Endodermal cell (in vitro differentiated cells): ENCODE data around the gene CDC6. TPM values are rescaled to one million over a fixed set of nuclear protein-coding genes. Genes with fewer than 3 reads are reported as not detected.

Experiments
- DNase-seq: peaks from one replicate; pipeline ENCODE4 v3.0.0-alpha.2; 2017
- H3K27ac ChIP-seq: 2 replicates; pipeline ENCODE4 v1.5.1; 2013; ENCODE audit warnings: mild to moderate bottlenecking, low read depth, low read length, moderate library complexity
- H3K27me3 ChIP-seq: 2 replicates; pipeline ENCODE4 v1.6.1; 2013; ENCODE audit warnings: mild to moderate bottlenecking, low read length, moderate library complexity; ENCODE audit not compliant: insufficient read depth, control insufficient read depth, poor library complexity, severe bottlenecking
- H3K36me3 ChIP-seq: 2 replicates; pipeline ENCODE4 v1.7.0; 2013; ENCODE audit warnings: mild to moderate bottlenecking, low read length, moderate library complexity; ENCODE audit not compliant: control insufficient read depth, insufficient read depth
- H3K4me1 ChIP-seq: one replicate; pipeline ENCODE4 v1.7.0; 2013; ENCODE audit warnings: low read length; ENCODE audit not compliant: control insufficient read depth, insufficient read depth
- H3K4me3 ChIP-seq: 2 replicates; pipeline ENCODE4 v1.5.1; 2013; ENCODE audit warnings: mild to moderate bottlenecking, low read length, moderate library complexity
- H3K9ac ChIP-seq: 2 replicates; pipeline ENCODE4 v1.6.1; 2013; ENCODE audit warnings: mild to moderate bottlenecking, low read length, moderate library complexity; ENCODE audit not compliant: poor library complexity, severe bottlenecking; ENCODE audit errors: extremely low read depth
- H3K9me3 ChIP-seq: 2 replicates; pipeline ENCODE4 v1.6.1; 2013; ENCODE audit warnings: mild to moderate bottlenecking, low read length, moderate library complexity; ENCODE audit not compliant: control insufficient read depth
- H3K27ac Mint-ChIP-seq: 2 replicates; pipeline ENCODE4 v1.8.0; 2020; ENCODE audit warnings: mixed read lengths
- H3K27me3 Mint-ChIP-seq: 2 replicates; pipeline ENCODE4 v1.8.0; 2021; ENCODE audit warnings: mild to moderate bottlenecking, mixed read lengths; ENCODE audit not compliant: insufficient read depth
- H3K36me3 Mint-ChIP-seq: 2 replicates; pipeline ENCODE4 v1.8.0; 2020; ENCODE audit warnings: low read depth, mixed read lengths
- H3K4me1 Mint-ChIP-seq: 2 replicates; pipeline ENCODE4 v1.8.0; 2020; ENCODE audit warnings: mixed read lengths
- H3K4me3 Mint-ChIP-seq: 2 replicates; pipeline ENCODE4 v1.8.0; 2020; ENCODE audit warnings: mild to moderate bottlenecking, moderate library complexity, mixed read lengths
- H3K9me3 Mint-ChIP-seq: 2 replicates; pipeline ENCODE4 v1.8.0; 2020; ENCODE audit warnings: mild to moderate bottlenecking, mixed read lengths
- WGBS, 2 experiments: methylation state at CpG; one replicate each; pipeline versions ENCODE4 v1.1.5 to v1.1.7; 2013; ENCODE audit warnings: missing lambda C conversion rate in 2 of 2, mixed read lengths in 1 of 2; ENCODE audit not compliant: insufficient coverage in 1 of 2, insufficient read length in 1 of 2; 5-methylcytosine and 5-hydroxymethylcytosine counted together
- total RNA-seq, 2 donors: library from RNA; stranded (reverse); fragmentation: NEBNext Ultra II Directional in 1 of 2; extraction: Animal tissue kit (Norgen Biotek cat#: 25700) in 1 of 2; gene quantifications; 2 replicates in 1 of 2; 3 replicates in 1 of 2; pipeline ENCODE4 v1.2.1, GENCODE V29; 2021
- TF ChIP-seq, protein P1 (sequence below): fragments of 200-600 bp; sonication (generic); conservative IDR thresholded peaks from 2 replicates; pipeline ENCODE4 v1.5.0; 2021; ENCODE audit warnings: antibody characterized with exemption, mild to moderate bottlenecking

CDC6 gene
- total RNA-seq, 2 donors from 2014 or later, result 88.4 to 95.4 TPM

DNA sequence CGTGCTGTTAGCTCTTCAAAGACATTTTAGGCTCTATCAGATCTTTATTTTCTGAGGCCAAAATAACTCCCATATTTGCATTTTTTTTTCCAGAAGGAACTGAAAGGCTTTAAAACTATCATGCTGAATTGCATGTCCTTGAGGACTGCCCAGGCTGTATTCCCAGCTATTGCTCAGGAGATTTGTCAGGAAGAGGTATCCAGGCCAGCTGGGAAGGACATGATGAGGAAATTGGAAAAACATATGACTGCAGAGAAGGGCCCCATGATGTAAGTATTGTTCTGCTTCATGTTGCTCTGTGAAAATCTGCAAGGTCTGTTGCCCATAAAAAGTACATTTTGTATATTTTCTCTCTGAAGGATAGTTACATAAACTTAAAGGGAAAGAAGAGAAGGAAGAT lies 5.7 kb downstream of the CDC6 start:
- Mint-ChIP-seq H3K4me1 (peaks cover 14% of the 10 kb centered on the region), H3K9me3 (no peaks in the 10 kb centered on the region), H3K27ac (no peak overlapping the region), H3K27me3 (no peaks in the 10 kb centered on the region), H3K4me3 (no peak overlapping the region), H3K36me3 (peaks cover 62% of the 10 kb centered on the region)
- TF ChIP-seq, protein P1, sequence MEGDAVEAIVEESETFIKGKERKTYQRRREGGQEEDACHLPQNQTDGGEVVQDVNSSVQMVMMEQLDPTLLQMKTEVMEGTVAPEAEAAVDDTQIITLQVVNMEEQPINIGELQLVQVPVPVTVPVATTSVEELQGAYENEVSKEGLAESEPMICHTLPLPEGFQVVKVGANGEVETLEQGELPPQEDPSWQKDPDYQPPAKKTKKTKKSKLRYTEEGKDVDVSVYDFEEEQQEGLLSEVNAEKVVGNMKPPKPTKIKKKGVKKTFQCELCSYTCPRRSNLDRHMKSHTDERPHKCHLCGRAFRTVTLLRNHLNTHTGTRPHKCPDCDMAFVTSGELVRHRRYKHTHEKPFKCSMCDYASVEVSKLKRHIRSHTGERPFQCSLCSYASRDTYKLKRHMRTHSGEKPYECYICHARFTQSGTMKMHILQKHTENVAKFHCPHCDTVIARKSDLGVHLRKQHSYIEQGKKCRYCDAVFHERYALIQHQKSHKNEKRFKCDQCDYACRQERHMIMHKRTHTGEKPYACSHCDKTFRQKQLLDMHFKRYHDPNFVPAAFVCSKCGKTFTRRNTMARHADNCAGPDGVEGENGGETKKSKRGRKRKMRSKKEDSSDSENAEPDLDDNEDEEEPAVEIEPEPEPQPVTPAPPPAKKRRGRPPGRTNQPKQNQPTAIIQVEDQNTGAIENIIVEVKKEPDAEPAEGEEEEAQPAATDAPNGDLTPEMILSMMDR, result no peak
- 85 to 92% methylated on average over 1 of the region's 1 CpG for WGBS, 2 experiments
- no peaks in the 10 kb centered on the region for H3K27me3 ChIP-seq
- no peak for DNase-seq
- peaks cover 81% of the 10 kb centered on the region for H3K36me3 ChIP-seq
- no peak overlapping the region for H3K4me3 ChIP-seq
- H3K9me3 ChIP-seq, result no peaks in the 10 kb centered on the region
- no peak overlapping the region for H3K9ac ChIP-seq
- H3K27ac ChIP-seq, result no peak overlapping the region
- no peaks in the 10 kb centered on the region for H3K4me1 ChIP-seq

DNA sequence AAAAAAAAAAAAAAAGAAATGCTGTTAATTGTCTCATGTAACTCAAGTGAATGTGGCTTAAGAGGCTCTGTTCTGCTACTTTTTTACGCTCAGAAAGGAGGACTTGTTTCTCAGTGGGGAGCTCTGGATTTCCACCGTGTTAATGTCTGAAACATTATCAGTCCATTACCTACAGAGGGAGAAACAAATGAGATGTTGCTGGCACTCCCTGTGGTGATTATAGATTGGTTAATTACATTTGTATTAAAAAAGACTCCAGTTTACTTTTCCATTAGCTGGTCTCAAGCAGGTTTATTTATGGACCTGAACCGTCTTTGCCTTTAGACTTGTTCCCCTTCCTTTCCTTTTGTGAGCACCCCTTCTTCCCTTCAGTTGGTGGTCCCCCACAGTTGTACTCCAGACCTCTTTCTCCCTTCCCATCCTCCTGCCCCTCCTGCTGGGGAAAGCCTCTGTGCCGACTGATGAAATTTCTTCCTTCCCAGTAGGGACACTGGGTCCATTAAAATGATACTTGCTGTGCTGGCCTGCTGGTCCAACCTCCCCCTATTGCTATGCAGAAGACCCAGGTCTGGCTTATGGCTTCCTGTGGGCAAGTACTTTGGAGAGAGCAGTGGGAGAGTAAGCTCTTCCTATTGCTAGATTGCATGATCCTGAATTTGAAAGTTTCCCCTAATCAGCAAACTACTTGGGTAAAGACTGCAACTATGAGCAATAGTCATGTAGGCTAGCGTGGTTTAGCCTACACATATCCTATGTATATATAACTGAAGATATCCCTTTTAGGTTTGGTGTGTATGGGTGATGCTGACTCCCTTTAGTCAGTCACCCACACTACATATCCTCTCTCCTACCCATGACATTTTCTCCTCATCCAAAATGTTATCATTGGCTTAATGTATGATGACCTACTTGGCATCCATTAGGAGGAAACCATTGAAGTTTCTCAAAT lies 8.1 kb downstream of the CDC6 start:
- peak; percentile 84 for DNase-seq
- no peak overlapping the region for H3K27ac ChIP-seq
- WGBS, 2 experiments, result 61 to 79% methylated on average over 2 to 5 of the region's 5 CpGs
- no peaks in the 10 kb centered on the region for H3K4me1 ChIP-seq
- H3K9me3 Mint-ChIP-seq, result no peaks in the 10 kb centered on the region
- H3K4me3 ChIP-seq, result no peak overlapping the region
- H3K4me3 Mint-ChIP-seq, result peak overlapping the region; percentile 21
- no peaks in the 10 kb centered on the region for H3K27me3 ChIP-seq
- TF ChIP-seq, protein P1, result no peak
- peaks cover 90% of the 10 kb centered on the region for H3K36me3 ChIP-seq
- H3K27ac Mint-ChIP-seq, result peak overlapping the region; percentile 63
- no peak overlapping the region for H3K9ac ChIP-seq
- peaks cover 67% of the 10 kb centered on the region for H3K36me3 Mint-ChIP-seq
- H3K9me3 ChIP-seq, result no peaks in the 10 kb centered on the region
- H3K4me1 Mint-ChIP-seq, result peaks cover 17% of the 10 kb centered on the region
- no peaks in the 10 kb centered on the region for H3K27me3 Mint-ChIP-seq

DNA sequence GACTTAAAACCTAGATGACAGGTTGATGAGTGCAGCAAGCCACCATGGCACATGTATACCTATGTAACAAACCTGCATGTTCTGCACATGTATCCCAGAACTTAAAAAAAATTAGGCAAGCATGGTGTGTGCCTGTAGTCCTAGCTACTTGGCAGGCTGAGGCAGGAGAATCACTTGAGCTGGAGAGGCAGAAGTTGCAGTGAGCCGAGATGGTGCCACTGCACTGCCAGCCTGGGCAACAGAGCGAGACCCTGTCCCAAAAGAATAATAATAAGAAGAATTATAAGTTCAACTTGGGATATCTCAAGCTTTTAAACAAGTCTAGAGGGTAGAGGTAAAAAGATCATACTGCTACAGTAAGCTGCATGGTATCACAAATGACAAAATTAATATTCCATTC lies 9.8 kb downstream of the CDC6 start:
- Histone ChIP-seq H3K36me3 (peaks cover 88% of the 10 kb centered on the region), H3K27ac (no peak overlapping the region), H3K27me3 (no peaks in the 10 kb centered on the region), H3K4me1 (peaks cover 4% of the 10 kb centered on the region), H3K9me3 (no peaks in the 10 kb centered on the region), H3K4me3 (no peak overlapping the region), H3K9ac (no peak overlapping the region)
- no peaks in the 10 kb centered on the region for H3K27me3 Mint-ChIP-seq
- no peak overlapping the region for H3K4me3 Mint-ChIP-seq
- no peaks in the 10 kb centered on the region for H3K9me3 Mint-ChIP-seq
- H3K27ac Mint-ChIP-seq, result no peak overlapping the region
- no peak for DNase-seq
- peaks cover 26% of the 10 kb centered on the region for H3K4me1 Mint-ChIP-seq
- 90 to 92% methylated on average over 1 to 2 of the region's 2 CpGs for WGBS, 2 experiments
- TF ChIP-seq, protein P1, result no peak
- peaks cover 66% of the 10 kb centered on the region for H3K36me3 Mint-ChIP-seq
